GM23338 (cell line): ENCODE data around the gene SEC14L3. TPM values are rescaled to one million over a fixed set of nuclear protein-coding genes. Genes with fewer than 3 reads are reported as not detected.

Source experiments
- ATAC-seq: fragments of 200-7000 bp; cut with Tn5 transposase; 3 replicates; pipeline ENCODE4 v1.9.1; 2020
- DNase-seq: peaks from one replicate; pipeline ENCODE4 v3.0.0-alpha.2; 2015; ENCODE audit warnings: low spot score
- H2AFZ ChIP-seq: fragments of 200-600 bp; sonication (generic); 2 replicates; pipeline ENCODE4 v1.8.0; 2016; ENCODE audit warnings: antibody characterized with exemption, mild to moderate bottlenecking, moderate library complexity
- H3F3A ChIP-seq: fragments of 200-600 bp; sonication (generic); replicated peaks from 2 replicates; pipeline ENCODE4 v1.8.0; 2017; ENCODE audit warnings: antibody characterized with exemption, mixed run types, low read depth
- H3K27ac ChIP-seq: fragments of 200-600 bp; sonication (generic); 2 replicates; pipeline ENCODE4 v1.6.1; 2016; ENCODE audit warnings: low read depth
- H3K27me3 ChIP-seq: fragments of 200-600 bp; sonication (generic); 2 replicates; pipeline ENCODE4 v1.8.0; 2016; ENCODE audit warnings: mild to moderate bottlenecking, mixed run types, moderate library complexity; ENCODE audit not compliant: insufficient read depth
- H3K36me3 ChIP-seq: fragments of 200-600 bp; sonication (generic); 2 replicates; pipeline ENCODE4 v1.8.0; 2016; ENCODE audit warnings: mild to moderate bottlenecking; ENCODE audit not compliant: insufficient read depth
- H3K4me1 ChIP-seq: fragments of 200-600 bp; sonication (generic); 2 replicates; pipeline ENCODE4 v1.8.0; 2016; ENCODE audit warnings: mild to moderate bottlenecking, moderate library complexity; ENCODE audit not compliant: insufficient read depth
- H3K4me2 ChIP-seq: fragments of 200-600 bp; sonication (generic); 2 replicates; pipeline ENCODE4 v1.7.1; 2017; ENCODE audit warnings: mixed run types
- H3K4me3 ChIP-seq: fragments of 200-600 bp; sonication (generic); 2 replicates; pipeline ENCODE4 v1.6.1; 2016; ENCODE audit warnings: mixed run types
- H3K79me2 ChIP-seq: fragments of 200-600 bp; sonication (generic); replicated peaks from 2 replicates; pipeline ENCODE4 v1.8.0; 2017; ENCODE audit warnings: mild to moderate bottlenecking; ENCODE audit not compliant: insufficient read depth
- H3K9me2 ChIP-seq: fragments of 200-600 bp; sonication (generic); 2 replicates; pipeline ENCODE4 v1.8.0; 2017; ENCODE audit not compliant: insufficient read depth
- H4K20me1 ChIP-seq: fragments of 200-600 bp; sonication (generic); replicated peaks from 2 replicates; pipeline ENCODE4 v1.8.0; 2017; ENCODE audit warnings: mild to moderate bottlenecking; ENCODE audit not compliant: insufficient read depth
- H3K27ac Mint-ChIP-seq: 2 replicates; pipeline ENCODE4 v1.8.0; 2020; ENCODE audit warnings: inconsistent platforms, mild to moderate bottlenecking, moderate library complexity, mixed read lengths
- H3K27me3 Mint-ChIP-seq: 3 replicates; pipeline ENCODE4 v1.8.0; 2022; ENCODE audit warnings: low read depth, mild to moderate bottlenecking, moderate library complexity, mixed read lengths, inconsistent platforms; ENCODE audit not compliant: insufficient read depth, poor library complexity
- H3K36me3 Mint-ChIP-seq: 3 replicates; pipeline ENCODE4 v1.8.0; 2021; ENCODE audit warnings: low read depth, mild to moderate bottlenecking, inconsistent platforms, moderate library complexity, mixed read lengths
- H3K4me1 Mint-ChIP-seq: 3 replicates; pipeline ENCODE4 v1.8.0; 2020; ENCODE audit warnings: mild to moderate bottlenecking, inconsistent platforms, mixed read lengths
- H3K4me3 Mint-ChIP-seq: 3 replicates; pipeline ENCODE4 v1.8.0; 2021; ENCODE audit warnings: moderate library complexity, mild to moderate bottlenecking, inconsistent platforms, mixed read lengths
- H3K9me3 Mint-ChIP-seq: 3 replicates; pipeline ENCODE4 v1.8.0; 2020; ENCODE audit warnings: moderate library complexity, mild to moderate bottlenecking, inconsistent platforms, mixed read lengths
- CREB1 ChIP-seq: fragments of 250-450 bp; sonication (Bioruptor Pico); IDR thresholded peaks from 2 replicates; pipeline ENCODE4 v1.5.0; 2020; ENCODE audit warnings: low read depth, mild to moderate bottlenecking, moderate library complexity
- CTCF ChIP-seq, 2 experiments: fragments of 200-600 bp in 1 of 2; sonication (generic) in 1 of 2; conservative IDR thresholded peaks; 2 replicates each; pipeline versions ENCODE4 v1.5.1 to v1.6.1; 2016 to 2017; ENCODE audit warnings: antibody characterized with exemption in 2 of 2, low read depth in 2 of 2, mild to moderate bottlenecking in 2 of 2, moderate library complexity in 1 of 2
- ETS1 ChIP-seq: IDR thresholded peaks from 2 replicates; pipeline ENCODE4 v1.6.1; 2016; ENCODE audit warnings: antibody characterized with exemption
- EZH2 ChIP-seq: fragments of 200-600 bp; sonication (generic); IDR thresholded peaks from one replicate; pipeline ENCODE4 v1.8.0; 2017; ENCODE audit warnings: antibody characterized with exemption, mild to moderate bottlenecking, low read depth; ENCODE audit not compliant: unreplicated experiment
- EZH2phosphoT487 ChIP-seq: fragments of 200-600 bp; sonication (generic); IDR thresholded peaks from one replicate; pipeline ENCODE4 v1.8.1; 2018; ENCODE audit warnings: antibody characterized with exemption; ENCODE audit not compliant: unreplicated experiment
- JUNB ChIP-seq: IDR thresholded peaks from one replicate; pipeline ENCODE4 v1.6.1; 2016; ENCODE audit warnings: antibody characterized with exemption; ENCODE audit not compliant: unreplicated experiment
- NANOG ChIP-seq: IDR thresholded peaks from 2 replicates; pipeline ENCODE4 v1.6.1; 2016; ENCODE audit warnings: antibody characterized with exemption, borderline replicate concordance
- POLR2AphosphoS5 ChIP-seq: IDR thresholded peaks from 2 replicates; pipeline ENCODE4 v1.6.1; 2016; ENCODE audit warnings: antibody characterized with exemption, low read depth
- REST ChIP-seq: IDR thresholded peaks from one replicate; pipeline ENCODE4 v1.6.1; 2018; ENCODE audit warnings: antibody characterized with exemption; ENCODE audit not compliant: unreplicated experiment
- STAT1 ChIP-seq: IDR thresholded peaks from one replicate; pipeline ENCODE4 v1.6.1; 2016; ENCODE audit warnings: antibody characterized with exemption; ENCODE audit not compliant: unreplicated experiment
- ZNF114 ChIP-seq: fragments of 250-450 bp; sonication (Bioruptor Pico); IDR thresholded peaks from 2 replicates; pipeline ENCODE4 v1.5.0; 2020; ENCODE audit warnings: mild to moderate bottlenecking, moderate library complexity
- ZNF331 ChIP-seq: fragments of 250-450 bp; sonication (Bioruptor Pico); IDR thresholded peaks from 2 replicates; pipeline ENCODE4 v1.5.0; 2020; ENCODE audit warnings: low read depth, mild to moderate bottlenecking, moderate library complexity
- ZNF462 ChIP-seq: fragments of 250-450 bp; sonication (Bioruptor Pico); IDR thresholded peaks from 2 replicates; pipeline ENCODE4 v1.5.0; 2020; ENCODE audit warnings: mild to moderate bottlenecking, moderate library complexity
- polyA plus RNA-seq: library from polyadenylated mRNA; unstranded; fragments of >200 nt; fragmentation: Nextera tagmentation; extraction: Ambion mirVana; gene quantifications from 2 replicates; pipeline ENCODE4 v1.2.1, GENCODE V29; 2016
- total RNA-seq: library from RNA; depleted of rRNA; stranded (reverse); fragments of >200 nt; shearing (Covaris generic); gene quantifications from 2 replicates; pipeline ENCODE4 v1.2.3, GENCODE V29; 2014

The SEC14L3 gene
- total and polyA plus RNA-seq, 2 experiments from 2014 or later = not detected

DNA sequence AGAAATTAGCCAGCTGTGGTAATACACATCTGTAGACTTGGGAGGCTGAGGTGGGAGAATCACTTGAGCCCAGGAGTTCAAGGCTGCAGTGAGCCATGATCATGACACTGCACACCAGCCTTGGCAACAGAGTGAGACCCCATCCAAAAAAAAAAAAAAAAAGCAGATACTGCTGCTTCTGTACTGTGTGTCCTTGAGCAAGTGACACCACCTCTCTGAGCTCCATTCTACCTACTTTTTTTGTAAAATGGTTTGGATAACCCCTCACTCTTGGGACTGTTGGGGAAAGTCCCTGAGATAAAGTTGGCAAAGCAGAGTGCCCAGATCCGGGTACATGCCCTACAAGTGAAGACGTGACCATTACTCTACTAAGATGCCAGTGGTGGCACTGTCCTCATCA, 2.7 kb downstream of the SEC14L3 start:
- Mint-ChIP-seq H3K27me3 (peaks cover 4% of the 10 kb centered on the region), H3K4me3 (no peak overlapping the region), H3K27ac (no peak overlapping the region), H3K9me3 (no peaks in the 10 kb centered on the region), H3K4me1 (no peaks in the 10 kb centered on the region), H3K36me3 (no peaks in the 10 kb centered on the region)
- Histone ChIP-seq H3K27me3 (no peaks in the 10 kb centered on the region), H3K79me2 (no peaks in the 10 kb centered on the region), H3K4me1 (no peaks in the 10 kb centered on the region), H3K27ac (no peak overlapping the region), H3K4me2 (no peak overlapping the region), H3K36me3 (no peaks in the 10 kb centered on the region), H3F3A (no peaks in the 10 kb centered on the region), H2AFZ (no peak overlapping the region), H3K4me3 (no peak overlapping the region), H4K20me1 (no peaks in the 10 kb centered on the region), H3K9me2 (peaks cover 6% of the 10 kb centered on the region; the same call in 1 of the 2 replicates)
- TF ChIP-seq STAT1 = no peak
- no peak for TF ChIP-seq ZNF114 (CRISPR knock-in tag)
- no peak for TF ChIP-seq ZNF462 (CRISPR knock-in tag)
- TF ChIP-seq REST = no peak
- no peak for TF ChIP-seq CREB1 (CRISPR knock-in tag)
- no peak for TF ChIP-seq EZH2
- no peak for TF ChIP-seq CTCF (conservative IDR thresholded peaks at IDR 0.05; ENCODE audit: low read depth in 2 of 2)
- no peak for TF ChIP-seq EZH2phosphoT487
- TF ChIP-seq JUNB = no peak
- TF ChIP-seq NANOG = no peak
- no peak for TF ChIP-seq ZNF331 (CRISPR knock-in tag)
- no peak for TF ChIP-seq ETS1
- no peak for TF ChIP-seq POLR2AphosphoS5
- no peak for ATAC-seq
- no peak for DNase-seq
